Measurements from ENCODE around the gene SHISAL2A.

SHISAL2A gene

DNA sequence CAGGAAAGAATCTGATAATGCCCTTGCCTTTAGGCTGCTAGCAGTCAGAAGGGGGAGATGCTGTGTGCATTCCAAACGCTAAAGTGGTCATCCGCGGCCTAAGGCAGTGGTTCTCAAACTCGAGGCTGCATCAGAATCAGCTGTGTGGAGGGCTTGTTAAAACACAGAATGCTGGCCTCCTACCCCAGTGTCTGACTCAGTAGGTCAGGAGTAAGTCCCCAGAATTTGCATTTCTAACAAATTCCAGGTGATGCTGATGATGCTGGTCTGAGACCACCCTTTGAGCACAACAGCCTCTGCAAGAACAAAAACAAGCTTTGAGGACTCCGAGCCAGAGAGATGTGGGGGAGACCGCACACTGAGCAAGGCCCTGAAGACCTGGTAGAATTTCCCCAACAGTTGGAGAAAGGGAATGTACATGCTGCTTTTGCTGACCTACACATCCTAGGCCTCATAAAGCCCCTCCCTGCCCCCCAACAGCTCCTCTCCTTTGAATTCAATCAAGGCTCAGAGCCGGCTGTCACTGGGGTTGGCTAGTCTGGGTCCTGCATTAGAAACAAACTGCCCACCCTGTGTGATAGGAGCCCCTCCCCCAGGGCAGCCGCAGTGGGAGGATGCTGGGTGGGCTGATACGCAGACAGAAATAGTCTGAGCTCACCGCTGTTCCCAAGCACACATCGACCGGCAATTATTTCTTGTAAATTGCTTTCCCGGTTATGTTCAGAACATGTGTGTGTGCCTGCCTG lies 27.1 kb downstream of the SHISAL2A start:
- DNase-seq (ENCODE audit: low spot score): no peak

- no peak for DNase-seq (ENCODE audit: low spot score)
Observed at GRCh38 chr1:52660807-52661206, 27.8 kb downstream of the SHISAL2A start.

- DNase-seq (ENCODE audit: low spot score): no peak
Observed at GRCh38 chr1:52662645-52663313, 29.8 kb downstream of the SHISAL2A start.

- no peak for DNase-seq (ENCODE audit: low spot score)
Observed at GRCh38 chr1:52663716-52664115, 30.7 kb downstream of the SHISAL2A start.

DNA sequence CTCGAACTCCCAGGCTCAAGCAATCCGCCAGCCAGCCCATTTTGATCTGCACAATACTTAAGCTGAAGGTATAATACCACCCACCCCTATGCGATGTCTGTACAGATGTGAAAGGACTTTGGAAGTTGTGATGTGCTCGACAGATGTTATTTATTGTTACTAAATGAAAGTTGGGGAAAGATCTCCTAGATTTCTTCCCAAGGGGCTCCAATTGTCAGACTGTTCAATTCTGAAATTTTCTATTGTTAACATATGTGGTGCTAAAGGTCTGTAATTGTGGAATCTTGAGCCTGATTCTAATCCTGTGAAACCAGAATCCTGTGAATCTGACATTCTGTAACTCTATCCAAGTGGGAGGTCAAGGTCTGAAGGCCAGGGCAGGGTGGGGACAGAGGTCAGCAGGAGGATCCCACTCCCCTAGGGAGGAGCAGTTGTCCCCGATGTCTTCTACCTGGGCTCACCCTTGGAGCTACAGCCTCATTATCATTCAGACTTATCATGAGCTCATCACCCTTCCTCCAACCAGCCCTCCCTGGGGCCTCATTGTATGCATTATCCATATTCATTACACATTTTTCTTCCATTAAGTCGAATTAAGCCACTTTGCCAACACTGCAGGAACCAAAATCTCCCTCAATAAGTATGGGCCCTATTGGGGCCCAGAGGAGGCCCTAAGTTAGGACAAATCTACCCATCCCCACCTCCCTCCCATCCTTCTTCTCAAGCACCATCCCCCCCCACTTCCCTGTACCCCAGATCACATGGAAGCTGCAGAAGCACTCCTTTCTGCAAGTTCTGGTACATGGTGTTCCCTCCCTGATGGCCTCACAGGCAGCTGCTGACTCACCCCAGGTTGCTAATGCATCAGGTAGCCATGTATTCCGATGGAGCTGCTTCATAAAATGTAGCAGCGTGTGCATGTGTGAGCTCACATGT lies 32.3 kb downstream of the SHISAL2A start:
- no peak for DNase-seq (ENCODE audit: low spot score)

DNA sequence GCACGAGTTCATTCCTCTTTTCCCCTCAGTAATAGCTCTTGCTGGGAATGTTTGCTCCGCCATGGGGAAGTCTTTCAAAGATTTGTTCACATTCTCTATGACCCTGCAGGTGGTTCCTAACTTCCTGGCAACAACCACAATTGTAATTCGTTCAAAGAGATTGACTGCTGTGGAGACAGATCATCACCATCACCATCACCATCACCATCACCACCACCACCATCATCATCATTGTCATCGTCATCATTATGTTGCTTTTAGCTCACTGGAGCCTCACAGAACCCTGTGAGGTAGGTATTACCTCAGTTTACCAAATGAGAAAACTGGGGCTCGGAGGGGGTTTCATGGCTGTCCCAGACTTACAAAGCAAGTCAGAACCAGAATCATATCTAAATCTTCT lies 34.3 kb downstream of the SHISAL2A start:
- DNase-seq (ENCODE audit: low spot score): no peak

DNA sequence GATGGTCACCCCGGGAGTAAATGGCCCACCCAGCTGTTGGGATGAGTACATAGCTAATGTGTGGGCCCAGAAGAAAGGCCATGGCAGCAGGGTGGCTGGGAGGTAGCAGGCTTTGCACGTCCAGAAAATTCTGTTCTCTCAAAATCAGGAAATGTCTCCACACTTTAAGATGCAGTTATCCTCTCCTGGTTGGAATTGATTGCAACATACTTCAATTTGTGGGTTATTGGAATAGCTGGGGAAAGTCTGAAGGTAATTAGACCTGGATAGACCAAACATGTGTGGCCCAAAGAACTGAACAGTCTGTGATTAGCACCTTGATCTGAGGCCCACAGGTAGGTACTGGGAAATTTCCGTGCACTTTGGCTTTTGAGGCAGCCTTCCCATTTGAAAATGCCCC lies 35.0 kb downstream of the SHISAL2A start:
- DNase-seq (ENCODE audit: low spot score): no peak

GRCh38 chr1:52668711-52669110 lies 35.7 kb downstream of the SHISAL2A start:
- DNase-seq (ENCODE audit: low spot score): no peak

- DNase-seq (ENCODE audit: low spot score): no peak
Observed at GRCh38 chr1:52669696-52670095, 36.7 kb downstream of the SHISAL2A start.

DNA sequence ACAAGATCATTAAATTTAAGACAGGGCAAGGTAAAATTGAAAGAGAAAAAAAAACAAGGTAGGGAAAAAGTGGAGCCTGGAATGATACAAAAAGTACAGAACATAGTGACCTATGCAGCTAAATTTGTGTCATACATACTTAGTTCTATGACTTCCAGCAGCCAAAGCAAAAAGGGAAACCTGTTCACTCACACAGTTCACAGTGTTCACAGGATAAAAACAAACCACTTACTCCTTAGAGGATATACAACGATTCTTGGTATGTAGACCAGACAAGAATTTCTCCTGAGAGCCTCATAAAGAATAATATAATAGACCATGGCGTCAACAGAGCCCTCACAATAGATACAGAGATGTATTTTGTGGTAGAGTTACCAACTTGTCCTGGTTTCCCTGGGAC lies 37.6 kb downstream of the SHISAL2A start:
- no peak for DNase-seq (ENCODE audit: low spot score)

GRCh38 chr1:52672946-52673345 lies 40.0 kb downstream of the SHISAL2A start:
- no peak for DNase-seq (ENCODE audit: low spot score)

GRCh38 chr1:52673513-52673912 lies 40.5 kb downstream of the SHISAL2A start:
- no peak for DNase-seq (ENCODE audit: low spot score)

DNA sequence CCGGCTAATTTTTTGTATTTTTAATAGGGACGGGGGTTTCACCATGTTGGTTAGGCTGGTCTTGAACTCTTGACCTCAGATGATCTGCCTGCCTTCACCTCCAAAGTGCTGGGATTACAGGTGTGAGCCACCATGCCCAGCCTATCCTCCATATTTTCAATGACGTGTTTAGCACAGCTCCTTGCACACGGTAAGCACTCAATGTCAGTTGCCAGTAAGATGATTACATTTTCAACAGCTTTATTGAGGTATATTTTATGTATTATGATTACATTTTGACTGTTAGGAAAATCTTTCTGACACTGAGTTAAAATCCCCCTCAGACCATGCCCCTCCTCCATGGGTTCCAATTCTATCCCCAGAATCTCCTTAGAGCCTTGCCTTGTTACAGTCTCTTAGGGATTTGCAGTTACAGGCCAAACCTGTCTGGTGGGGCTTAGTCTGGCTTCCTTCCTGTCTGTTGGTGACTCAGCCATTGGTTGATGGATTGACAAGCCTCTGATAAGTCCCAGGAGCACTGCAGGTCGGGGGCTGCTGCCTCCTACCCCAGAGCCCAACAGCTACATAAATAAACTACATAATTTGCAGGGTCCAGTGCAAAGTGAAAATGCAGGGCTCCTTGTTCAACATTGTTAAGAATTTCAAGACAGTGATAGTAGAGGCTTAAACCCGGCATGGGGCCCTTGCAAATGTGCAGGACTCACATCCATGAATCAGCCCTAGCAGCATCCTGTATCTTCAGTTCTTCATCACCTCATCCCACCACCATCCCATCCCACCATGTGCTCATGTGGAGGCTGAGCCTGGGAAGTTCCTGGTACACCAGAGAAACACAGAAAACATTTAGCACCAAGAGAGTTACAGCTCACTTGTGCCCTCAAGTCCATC lies 41.8 kb downstream of the SHISAL2A start:
- no peak for DNase-seq (ENCODE audit: low spot score)

DNA sequence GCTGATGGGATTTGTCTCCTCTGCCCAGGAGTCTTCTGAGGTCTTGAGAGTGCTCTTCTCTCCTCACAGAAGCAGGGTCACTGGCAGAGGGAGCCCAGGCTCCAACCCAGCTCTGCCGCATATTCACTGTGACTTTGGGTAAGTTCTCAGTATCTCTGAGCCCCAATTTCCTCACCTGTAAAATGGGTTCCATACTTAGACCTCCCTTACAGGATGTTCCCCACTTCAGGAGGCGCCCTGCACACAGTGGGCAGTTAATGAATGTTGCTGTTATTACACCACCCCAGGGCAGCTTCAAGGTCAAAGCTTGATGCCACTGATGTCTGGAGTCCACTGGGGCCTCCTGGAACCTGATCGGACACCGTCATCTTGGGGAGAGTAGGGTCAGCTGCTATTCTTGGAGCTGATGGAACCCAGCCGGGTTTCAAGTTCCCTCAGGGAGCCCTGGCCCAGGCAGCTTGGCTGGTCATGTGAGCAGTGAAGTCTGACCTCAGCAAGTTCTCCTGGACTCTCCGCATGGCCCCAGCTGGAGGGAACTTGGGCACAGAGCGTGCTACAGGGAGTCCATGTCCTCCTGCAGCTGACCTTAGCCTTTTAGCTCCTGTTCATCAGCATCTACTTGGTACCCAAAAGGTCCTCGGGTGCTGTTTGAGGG lies 43.4 kb downstream of the SHISAL2A start:
- DNase-seq (ENCODE audit: low spot score): no peak

- no peak for DNase-seq (ENCODE audit: low spot score)
Observed at GRCh38 chr1:52677076-52677806, 44.3 kb downstream of the SHISAL2A start.

GRCh38 chr1:52679048-52679447 lies 46.1 kb downstream of the SHISAL2A start:
- no peak for DNase-seq (ENCODE audit: low spot score)

GRCh38 chr1:52679498-52679897 lies 46.5 kb downstream of the SHISAL2A start:
- no peak for DNase-seq (ENCODE audit: low spot score)

DNA sequence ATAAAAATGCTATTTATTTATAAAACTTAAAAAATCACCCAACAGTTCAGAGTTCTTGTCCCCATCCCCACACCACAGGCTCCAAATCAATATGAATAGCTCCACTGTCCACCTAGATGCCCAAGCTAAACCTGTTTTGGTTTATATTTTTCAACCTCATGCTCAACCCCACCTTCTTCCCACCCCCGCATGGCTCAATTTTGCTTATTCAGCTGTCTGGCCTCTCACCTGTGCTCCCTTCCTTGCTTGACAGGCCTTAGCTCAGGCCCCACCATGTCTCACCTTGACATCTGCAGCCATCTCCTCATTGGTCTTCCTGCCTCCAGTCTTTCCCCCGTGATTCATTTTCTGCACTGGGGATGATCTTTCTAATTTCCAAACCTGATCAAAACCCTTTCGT lies 47.4 kb downstream of the SHISAL2A start:
- no peak for DNase-seq (ENCODE audit: low spot score)

GRCh38 chr1:52681136-52681535 lies 48.2 kb downstream of the SHISAL2A start:
- no peak for DNase-seq (ENCODE audit: low spot score)

DNA sequence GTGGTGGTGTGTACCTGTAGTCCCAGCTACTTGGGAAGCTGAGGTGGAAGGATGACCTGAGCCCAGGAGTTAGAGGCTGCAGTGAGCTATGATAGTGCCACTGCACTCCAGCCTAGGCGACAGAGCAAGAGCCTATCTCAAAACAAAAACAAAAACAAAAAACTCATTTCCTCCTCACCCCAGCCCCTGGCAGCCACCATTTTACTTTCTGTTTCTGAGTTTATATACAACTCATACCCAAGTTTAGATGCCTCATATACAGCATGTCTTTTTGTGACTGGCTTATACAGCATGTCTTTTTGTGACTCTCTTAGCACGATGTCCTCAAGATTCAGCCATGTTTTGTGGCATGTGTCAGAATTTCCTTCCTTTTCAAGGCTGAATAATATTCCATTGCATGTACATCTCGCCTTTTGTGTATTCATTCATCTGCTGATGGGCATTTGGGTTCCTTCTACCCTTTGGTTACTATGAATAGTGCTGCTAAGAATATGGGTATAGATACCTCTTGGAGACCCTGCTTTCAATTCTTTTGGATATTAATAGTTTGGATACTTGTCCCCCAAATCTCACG lies 50.5 kb downstream of the SHISAL2A start:
- no peak for DNase-seq (ENCODE audit: low spot score)
